HG02852 (cell line): ENCODE measurements around the gene SMPD4.
"Not testable (repeated sequence)": the region's sequence is repeated elsewhere in the genome, so short reads cannot be mapped to it uniquely, and the experiment has no call there.

Experiments used
- ATAC-seq: cut with Tn5 transposase; IDR thresholded peaks from one replicate; pipeline ENCODE4 v1.9.1; 2021; ENCODE audit warnings: mild to moderate bottlenecking, moderate library complexity; ENCODE audit not compliant: unreplicated experiment

SMPD4 gene

DNA sequence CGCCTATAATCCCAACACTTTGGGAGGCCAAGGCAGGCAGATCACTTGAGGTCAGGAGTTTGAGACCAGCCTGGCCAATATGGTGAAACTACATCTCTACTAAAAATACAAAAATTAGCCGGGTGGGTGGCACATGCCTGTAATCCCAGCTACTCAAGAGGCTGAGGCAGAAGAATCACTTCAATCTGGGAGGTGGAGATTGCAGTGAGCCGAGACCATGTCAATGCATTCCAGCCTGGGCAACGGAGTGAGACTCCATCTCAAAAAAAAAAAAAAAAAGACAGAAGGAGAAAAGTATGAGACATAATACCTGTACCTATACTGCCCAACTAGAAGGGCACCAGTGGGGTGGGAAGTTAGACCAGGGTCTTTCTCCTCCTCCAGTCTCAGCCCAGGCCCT is 22.0 kb downstream of the SMPD4 start:
- ATAC-seq, result not testable (repeated sequence)

DNA sequence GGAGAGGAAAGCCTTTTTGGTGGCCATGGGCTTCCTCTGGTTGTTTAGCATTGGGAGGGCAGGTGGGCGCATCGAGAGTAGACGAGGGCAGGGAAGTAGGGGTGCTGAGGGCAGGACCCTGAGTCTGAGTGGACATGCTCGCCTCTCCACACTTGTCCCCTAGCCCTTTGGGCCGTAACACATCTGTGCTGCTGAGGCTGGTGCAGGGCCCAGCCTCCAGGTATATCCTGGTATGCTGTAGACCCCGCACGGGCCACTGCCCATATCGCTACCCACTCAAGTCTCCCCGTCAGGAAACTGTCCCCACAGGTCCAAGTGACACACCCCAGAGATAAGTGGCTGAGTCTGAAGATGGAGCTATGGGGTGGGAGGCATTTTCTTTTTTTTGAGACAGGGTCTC is 22.8 kb downstream of the SMPD4 start:
- ATAC-seq, result no peak

DNA sequence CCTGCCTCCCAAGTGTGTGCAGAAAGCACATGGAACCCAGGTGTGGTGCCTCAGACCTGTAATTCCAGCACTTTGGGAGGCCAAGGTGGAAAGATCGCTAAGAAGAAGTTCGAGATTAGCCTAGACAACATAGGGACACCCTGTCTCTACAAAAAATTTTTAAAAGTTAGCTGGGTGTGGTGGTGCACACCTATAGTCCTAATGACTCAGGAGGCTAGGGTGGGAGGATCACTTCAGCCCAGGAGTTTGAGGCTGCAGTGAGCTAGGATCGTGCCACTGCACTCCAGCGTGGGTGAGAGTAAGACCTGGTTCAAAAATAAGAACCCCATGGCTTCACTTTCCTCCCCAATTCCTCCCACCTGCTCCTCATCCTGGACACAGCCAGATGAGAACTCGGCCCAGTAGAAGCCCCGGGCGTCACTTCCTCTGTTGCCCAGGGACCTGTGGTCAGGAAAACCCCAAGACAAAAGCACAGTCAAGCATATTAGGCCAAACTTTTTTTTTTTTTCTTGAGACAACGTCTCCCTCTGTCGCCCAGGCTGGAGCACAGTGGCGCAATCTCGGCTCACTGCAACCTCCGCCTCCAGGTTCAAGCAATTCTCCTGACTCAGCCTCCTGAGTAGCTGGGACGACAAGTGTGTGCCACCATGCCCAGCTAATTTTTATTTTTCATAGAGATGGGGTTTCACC is 23.4 kb downstream of the SMPD4 start:
- ATAC-seq, result peak; percentile 89

DNA sequence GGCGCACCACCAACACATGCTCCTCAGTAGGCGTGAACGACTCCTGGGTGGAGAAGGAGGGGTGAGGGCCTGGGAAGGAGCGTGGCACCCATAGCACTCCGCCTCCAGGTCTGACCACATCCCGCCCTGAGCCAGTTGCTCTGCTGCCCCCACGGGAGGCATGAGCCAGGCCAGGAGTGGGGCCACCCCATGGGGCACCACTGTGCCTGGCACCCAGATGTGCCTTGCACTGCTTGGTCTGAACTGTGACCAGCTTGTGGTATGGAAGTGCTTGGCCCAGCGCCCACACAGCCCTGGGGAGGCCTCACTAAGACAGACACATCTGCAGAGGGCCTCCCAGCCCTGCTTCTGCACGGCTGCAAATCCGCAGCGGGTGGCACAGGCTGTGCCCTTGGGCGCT is 24.0 kb downstream of the SMPD4 start:
- ATAC-seq, result peak; percentile 14

DNA sequence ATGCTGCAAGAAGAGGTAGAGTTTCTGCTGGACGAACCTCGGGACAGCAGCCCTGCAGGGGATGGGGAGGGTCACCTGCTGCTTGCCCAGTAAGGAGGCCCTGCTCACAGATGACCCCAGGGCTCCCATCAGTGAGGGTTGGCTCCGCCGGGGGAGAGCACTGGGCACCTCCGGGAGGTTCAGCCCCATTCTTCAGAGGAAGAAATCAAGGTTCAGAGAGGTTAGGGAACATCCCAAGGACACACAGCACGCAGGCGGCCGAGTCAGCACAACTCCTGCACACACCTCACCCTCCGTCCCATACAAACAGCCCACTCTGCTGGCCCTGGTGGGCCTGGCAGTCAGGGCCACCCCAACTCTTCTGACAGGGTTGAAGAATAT is 24.8 kb downstream of the SMPD4 start:
- no peak for ATAC-seq

DNA sequence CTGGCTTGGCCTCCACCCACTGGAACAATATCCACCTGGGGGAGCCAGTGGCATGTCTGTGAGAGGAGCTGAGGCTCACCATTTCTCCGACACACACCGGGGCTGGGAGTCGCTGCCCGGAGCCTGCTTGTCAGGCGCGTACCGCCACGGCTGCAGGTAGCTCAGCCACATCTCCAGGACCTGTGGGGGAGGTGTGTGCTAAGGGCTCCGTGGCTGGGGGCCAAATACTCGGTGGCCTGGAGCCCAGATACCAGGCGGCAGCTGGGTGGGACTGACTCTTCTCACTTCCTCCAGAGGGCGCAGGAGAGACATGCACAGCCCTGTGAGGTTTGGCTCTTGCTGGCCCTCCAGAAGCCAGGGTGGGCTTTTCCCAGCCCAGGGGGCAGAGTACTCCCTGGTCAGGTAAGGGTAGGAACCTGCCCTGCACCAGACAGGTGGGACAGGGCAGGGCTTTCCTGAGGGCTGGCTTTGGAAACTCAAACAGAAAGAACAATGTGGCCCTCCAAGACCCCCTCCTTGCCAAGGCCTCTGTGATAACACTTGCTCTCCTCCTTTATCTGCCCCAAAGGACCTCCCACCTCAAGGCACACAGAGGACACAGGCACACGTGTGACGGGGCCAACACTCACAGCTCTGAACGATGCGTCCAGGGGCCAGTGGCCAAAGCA is 25.3 kb downstream of the SMPD4 start:
- ATAC-seq, result not testable (repeated sequence)

DNA sequence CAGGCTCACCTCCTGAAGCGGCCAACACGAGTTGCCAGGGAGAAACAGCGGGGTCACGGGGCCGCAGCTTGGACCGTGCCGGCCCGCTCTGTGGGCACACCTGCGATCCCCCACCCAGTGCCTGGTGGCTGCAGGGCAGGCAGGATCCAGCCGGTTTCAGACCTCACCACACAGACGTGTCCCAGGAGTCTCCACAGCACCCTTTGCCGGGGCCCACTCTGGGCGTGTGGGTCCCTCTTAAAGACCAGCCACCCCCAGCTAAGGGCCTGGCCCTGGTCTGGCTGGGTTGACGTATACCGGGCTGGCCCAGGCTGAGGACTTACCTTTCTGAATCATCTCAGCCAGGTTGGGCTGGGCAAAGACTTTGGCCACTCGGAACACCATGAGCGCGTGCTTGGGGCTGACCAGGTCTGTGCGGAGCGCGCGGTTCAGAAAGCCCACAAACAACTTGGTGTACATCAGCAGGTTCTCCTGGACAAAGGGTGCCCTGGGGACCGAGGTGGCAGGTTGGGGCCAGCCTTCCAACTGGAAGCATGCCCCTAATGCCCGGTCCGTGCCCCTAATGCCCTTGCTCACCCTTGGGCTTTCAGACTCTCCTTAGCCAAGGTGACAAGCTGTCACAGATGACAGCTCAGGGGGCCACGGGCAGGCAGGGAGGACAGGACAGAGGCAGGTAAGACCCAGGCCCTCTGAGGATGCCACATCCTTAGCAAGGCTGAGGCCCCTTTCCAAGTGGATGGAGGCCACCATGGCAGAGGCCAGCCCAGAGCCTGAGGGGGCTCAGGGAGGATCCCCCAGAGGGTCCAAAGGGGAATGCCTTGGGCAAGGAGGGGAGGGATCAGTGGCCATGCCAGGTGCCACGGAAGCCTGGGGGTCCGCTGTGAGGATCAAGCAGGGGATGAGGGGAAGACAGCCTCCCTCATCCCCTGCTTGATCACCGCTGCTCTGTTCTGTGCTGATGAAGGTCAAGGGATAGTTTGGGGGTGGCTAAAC is 26.3 kb downstream of the SMPD4 start:
- ATAC-seq, result no peak

DNA sequence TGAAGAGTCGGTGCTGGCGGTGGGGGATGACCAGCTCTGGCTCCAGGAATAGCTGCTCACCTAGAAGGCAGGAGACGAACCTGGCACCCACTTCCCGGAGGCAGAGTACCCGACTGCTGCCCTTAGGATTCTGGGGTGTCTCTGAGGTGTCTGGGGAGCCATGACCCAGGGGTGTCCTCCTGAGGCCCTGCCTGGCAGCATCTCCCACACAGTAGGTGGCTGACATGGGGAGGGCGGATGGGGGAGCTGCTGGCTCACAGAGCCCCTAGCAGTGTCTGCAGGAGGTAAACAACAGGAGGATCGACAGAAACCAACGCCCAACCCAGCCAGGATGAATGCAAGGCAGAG is 27.0 kb downstream of the SMPD4 start:
- ATAC-seq, result not testable (repeated sequence)

DNA sequence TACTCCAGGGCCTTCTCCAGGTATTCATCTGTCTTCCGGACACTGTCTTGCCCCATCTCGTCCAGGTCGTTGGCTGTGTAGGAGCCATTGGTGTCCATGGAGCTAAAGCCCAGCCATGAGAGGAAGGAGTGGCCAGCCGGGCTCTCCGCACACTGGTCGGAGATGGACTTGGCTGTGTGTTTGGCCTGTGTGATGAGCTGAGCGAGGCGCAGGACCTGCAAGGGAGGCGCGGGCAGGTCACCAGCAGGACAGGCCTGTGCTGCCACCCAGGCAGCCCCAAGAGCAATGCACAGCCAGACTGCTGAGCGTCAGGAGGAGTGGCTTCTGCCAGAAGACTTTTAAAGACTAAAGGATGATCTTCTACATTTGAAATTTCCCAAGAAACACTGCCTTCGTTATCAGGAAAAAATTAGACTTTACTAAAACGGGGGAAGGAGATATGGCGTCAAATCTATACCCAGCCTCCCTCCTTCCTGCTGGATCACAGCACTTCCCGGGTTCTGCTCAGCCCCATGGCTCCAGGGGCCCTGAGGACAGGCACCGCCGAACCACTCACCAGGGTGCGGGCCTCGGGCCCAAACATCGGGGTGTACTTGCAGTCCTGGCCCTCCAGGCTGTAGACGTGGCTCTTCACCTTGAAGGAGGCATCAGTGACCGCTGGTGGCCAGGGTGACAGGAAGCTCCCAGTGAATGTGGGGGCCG is 27.5 kb downstream of the SMPD4 start:
- ATAC-seq, result not testable (repeated sequence)

DNA sequence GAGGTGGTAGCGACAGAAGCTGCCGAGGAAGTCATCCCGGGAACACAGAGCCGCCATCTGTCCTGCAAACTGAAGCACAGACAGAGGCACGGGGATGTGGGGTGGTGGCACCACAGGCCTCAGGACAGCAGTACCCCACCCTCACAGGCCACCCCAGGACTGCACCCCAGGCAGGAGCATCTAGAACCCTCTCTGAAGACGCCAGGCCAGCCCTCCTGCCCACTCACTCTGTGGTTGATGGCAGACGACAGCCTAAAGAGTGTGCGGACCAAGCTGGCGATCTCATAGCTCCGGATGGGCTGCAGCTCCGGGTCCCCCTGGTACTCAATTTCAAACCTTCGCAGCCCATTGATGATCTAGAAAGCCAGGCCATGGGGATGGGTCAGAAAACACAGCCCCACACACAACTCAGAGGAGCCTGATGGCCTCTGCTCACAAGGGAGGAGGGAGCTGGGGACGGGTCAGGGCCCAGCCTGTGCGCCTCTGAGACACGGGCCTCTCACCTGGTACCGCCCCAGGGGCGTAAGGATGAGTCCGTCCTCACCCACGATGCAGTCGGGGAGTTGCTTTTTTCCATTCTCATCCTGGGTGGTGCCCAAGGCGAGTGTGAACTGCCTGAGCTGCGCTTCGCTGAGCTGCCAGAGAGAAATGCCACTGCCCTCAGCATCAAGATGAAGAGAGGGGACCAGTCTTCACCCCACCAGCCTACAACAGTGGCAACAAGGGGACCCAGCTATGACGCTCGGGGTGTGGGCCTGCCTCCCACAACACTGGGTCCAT is 28.4 kb downstream of the SMPD4 start:
- ATAC-seq, result no peak

DNA sequence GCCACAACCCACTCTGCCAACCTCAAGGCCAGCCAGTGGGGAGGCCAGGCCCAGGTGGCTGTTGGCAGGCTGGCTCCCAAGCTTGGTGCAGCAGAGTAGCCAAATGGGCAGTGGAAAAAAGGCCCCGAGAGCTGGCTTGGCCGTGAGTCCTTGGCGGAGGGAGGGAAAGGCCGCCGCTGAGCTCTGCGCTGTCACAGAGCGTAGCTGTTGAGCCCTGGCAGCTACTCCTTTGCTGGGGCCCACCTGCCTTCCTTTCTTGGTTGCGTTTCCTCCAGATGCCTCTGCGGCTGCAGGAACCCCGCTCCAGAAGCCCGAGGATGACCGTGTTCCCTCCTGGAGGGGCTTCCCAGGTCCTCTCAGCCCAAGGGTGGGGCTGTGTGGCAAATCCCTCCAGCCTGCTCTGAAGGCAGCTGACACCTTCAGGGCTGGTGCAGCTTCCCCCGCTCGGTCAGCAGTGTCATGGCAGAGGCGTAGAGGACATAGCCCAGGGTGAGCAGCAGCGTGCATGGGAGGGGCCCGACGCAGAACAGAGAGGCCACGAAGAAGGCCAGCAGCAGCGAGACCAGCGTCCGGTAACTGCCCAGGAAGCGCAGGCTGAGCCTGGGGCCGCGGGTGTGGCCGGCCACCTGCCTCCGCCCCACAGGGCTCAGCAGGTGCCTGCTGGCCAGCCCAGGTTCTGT is 29.1 kb downstream of the SMPD4 start:
- ATAC-seq, result not testable (repeated sequence)

DNA sequence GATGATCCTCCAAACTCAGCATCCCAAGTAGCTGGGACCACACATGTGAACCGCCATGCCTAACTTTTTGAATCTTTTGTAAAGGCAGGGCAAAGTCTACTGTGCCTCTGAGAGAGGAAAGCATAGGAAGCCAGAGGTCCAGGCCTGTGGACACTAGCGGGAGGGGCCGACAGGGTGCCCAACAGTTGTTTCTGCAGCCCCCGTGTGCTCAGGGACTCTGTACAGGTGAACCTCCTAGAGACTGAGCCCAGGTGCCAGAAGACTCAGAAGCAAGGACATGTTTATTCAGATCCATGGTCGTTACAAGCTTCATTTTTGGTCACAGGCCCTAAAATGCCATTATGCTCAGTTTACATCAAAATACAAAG is 30.3 kb downstream of the SMPD4 start:
- not testable (repeated sequence) for ATAC-seq

DNA sequence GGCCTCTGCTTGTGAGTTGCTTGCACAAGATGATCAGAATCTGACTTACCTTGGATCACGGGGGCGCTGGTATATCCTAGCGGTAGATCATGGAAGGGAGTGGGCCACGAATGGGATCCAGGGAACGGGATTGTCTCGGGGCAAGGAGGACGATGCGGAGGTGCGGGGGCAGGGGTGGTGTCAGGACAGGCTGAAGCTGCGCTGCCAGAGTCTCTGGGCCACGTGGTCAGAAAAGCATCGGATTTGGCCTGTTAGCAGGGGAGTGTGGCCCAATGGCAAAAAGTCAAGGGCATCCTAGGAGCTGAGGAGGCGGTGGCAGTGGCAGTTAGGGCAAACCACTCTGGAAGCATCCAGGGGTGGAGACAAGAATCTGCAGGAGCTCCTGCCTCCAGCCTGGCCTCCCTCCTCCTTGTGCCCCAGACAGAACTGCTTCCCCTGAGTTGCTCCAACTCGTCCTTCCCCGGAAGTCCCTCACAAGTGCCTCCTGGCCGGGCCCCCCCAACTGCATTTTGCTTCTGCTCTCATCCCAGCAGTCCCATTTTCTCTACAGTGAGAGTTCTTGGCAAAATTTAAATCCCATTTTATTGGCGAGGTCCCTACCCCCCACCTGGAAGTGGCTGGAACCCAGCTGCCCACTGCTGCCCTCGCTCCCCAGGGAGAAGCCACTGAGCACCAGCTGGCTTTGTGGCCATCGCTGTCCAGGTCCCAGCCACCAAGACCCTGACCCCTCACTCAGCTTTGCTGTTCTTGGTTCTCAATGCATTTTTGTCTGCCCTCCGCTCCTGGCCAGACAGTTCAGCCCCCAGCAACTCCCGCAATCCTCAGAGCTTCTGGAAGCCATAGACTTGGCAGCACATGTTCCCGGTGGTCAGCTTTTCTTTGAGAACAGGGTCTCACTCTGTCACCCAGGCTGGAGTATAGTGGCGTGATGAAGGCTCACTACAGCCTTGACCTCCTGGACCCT is 30.9 kb downstream of the SMPD4 start:
- ATAC-seq, result no peak

DNA sequence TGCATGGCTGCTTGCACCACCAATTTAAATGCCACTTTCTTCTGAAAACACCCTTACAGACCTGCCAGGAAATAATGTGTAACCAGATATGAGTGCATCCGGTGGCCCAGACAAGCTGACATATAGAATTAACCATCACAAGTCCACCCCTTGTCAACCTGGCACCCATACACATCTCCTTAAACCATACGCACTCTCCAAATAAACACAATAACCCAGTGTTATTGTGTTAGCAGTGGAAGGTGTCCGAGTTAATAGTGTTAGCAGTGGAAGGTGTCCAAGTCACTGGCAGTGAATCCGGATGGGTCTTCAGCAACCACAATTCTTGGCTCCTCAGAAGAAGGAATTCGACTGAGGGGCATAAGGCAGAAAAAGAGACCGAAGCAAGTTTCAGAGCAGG is 32.9 kb downstream of the SMPD4 start:
- ATAC-seq, result not testable (repeated sequence)

DNA sequence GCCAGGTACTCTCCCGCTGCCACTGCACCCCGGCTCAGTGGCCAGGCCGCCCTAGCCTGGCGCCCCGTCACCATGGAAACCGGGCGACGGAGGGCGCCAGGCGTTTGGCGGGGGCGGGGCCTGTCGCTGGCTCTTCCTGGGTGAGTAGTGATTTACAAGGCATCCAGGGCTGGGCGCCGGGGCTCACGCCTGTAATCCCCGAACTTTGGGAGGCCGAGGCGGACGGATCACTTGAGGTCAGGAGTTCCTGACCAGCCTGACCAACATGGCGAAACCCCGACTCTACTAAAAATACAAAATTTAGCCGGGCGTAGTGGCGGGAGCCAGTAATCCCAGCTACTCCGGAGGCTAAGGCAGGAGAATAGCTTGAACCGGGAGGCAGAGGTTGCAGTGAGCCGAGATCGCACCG is 36.4 kb downstream of the SMPD4 start, which contains the start of gene CCDC74B:
Gene CCDC74B (minus strand): TSS at position 107 of the 409 bp plus-strand sequence. CDS start 116 bp downstream, outside the sequence.
- ATAC-seq, result peak; percentile 87

DNA sequence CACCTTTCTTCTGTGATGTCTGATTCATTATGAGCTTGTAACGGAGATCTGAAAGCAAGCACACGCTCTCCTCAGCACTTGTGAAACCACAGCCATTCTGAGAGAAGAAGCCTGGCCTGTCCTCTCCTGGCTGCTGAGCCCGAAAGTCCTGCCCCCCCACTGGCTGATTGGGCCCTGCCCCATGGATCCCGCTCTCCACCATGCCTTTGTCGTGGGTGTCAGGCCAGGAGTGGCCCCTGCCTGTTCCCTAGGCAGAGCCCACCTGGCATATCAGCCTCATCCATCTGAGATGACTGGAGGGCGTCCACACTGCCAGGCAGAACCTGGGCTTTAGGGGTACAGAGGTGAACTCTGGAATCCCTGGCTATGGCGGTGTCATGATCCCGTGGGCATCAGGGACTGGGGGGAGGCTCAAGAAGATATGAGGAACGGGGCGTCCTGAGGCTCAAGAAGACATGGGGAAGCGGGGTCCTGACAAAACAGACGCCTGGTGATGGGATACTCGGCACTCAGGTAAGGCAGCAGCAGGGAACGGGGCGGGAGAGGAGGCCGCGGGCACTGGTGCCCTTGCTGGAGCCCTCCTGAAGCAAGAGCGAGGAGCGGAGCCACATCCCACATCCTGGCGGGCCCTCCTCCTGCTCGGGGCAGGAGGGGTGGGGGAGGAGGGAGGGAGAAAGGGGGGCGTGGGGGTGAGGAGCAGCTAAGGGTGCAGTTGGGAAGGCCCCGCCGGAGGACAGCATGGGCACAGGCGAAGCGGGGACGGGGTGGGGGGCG is 37.9 kb downstream of the SMPD4 start:
- not testable (repeated sequence) for ATAC-seq

DNA sequence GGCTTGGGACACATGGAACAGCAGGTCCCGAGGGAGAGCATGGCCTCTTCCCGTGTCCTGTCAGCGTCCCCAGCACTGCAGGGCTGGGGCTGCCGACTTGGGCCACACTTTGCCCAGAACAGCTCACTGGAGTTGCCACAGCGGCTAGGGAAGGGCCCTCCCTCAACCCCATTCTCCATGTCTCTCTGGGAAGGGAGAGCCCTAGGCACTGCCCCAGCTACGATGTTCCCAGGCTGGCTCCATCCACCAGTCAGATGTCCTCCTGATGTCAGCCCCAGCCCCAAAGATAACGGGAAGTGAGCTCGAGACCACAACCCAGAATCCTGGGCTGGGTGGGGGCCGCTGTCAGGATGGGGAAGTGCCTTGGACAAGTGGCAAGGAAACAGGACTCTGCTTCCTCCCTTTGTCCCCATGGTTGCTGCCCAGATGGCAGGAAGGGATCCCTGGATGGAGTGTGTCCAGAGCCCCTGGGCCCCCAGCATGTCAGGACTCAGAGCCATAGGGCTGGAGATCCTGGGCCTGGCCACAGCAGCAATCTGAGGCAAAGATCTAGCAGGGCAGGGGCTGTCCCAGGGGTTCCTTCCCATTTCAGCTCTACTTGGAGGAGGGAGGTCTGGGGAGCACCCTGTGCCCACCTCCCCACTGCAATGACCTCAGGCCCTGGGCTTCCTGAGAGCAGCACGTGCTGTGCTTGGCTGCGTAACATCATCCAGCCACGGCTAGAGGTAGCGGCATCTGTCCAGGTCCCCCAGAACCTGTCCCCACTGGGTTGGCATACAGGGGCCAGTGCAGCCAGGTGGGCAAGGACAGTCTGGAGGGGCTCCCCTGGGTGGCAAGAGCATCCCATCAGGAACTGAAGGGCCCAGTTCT is 38.8 kb downstream of the SMPD4 start:
- not testable (repeated sequence) for ATAC-seq
